ENCODE measurements around the gene IFT20.

Gene IFT20

GRCh38 chr17:28319598-28319935 is 15.7 kb downstream of the IFT20 start:
- Histone ChIP-seq H3K27ac (ENCODE audit: extremely low read depth, low read depth, low read length) (peak overlapping the region; percentile 88), H3K4me1 (ENCODE audit: control insufficient read depth, insufficient read depth, low read length) (peaks cover 11% of the 10 kb centered on the region), H3K36me3 (ENCODE audit: control insufficient read depth in 2 of 2, insufficient read depth in 1 of 2, low read length in 2 of 2) (peaks cover 3 to 12% of the 10 kb centered on the region in 2 experiments; a peak in 2 of 3 replicates), H3K9me3 (ENCODE audit: control insufficient read depth, insufficient read depth, low read depth, low read length) (no peaks in the 10 kb centered on the region), H3K4me3 (ENCODE audit: low read depth, low read length) (peak overlapping the region; percentile 69)
- TF ChIP-seq ZNF292 (tag by site-specific recombination; IDR thresholded peaks at IDR 0.05; ENCODE audit: borderline replicate concordance, low read depth) (no peak), ZNF341 (tag by site-specific recombination; IDR thresholded peaks at IDR 0.05; ENCODE audit: low read depth) (no peak), ZNF544 (tag by site-specific recombination; IDR thresholded peaks at IDR 0.05) (no peak), MZF1 (tag by site-specific recombination; IDR thresholded peaks at IDR 0.05; ENCODE audit: borderline replicate concordance) (no peak), ZNF510 (tag by site-specific recombination; IDR thresholded peaks at IDR 0.05; ENCODE audit: insufficient replicate concordance) (no peak), IKZF3 (tag by site-specific recombination; IDR thresholded peaks at IDR 0.05) (no peak), RBAK (tag by site-specific recombination; IDR thresholded peaks at IDR 0.05) (no peak), ZSCAN5A (tag by site-specific recombination; IDR thresholded peaks at IDR 0.05) (no peak), FEZF1 (tag by site-specific recombination; IDR thresholded peaks at IDR 0.05) (no peak), ZSCAN18 (tag by site-specific recombination; IDR thresholded peaks at IDR 0.05) (no peak)
- ChIA-PET CTCF (interaction anchor here (0.7 to 0.9 kb wide), 2 partner anchors 55 to 290 kb away, joined by 3 read pairs; no protein-coding TSS in a partner anchor), POLR2A (interaction anchor here (0.5 to 6.2 kb wide), 4 partner anchors 11 to 278 kb away, joined by 3 to 40 read pairs (median 6); partner anchors contain the start of genes IFT20 and TNFAIP1)

GRCh38 chr17:28318759-28319597 is 16.3 kb downstream of the IFT20 start, which contains the start of gene TMEM97:
Gene TMEM97 (plus strand): TSS chr17:28319200. CDS start chr17:28319240, 40 bp downstream.
- ChIA-PET POLR2A (interaction anchor here (0.5 to 6.2 kb wide), 6 partner anchors 10 to 278 kb away, joined by 3 to 40 read pairs (median 3); partner anchors contain the start of genes IFT20 and TNFAIP1), CTCF (interaction anchor here (0.7 to 1.8 kb wide), 3 partner anchors 55 to 289 kb away, joined by 3 to 9 read pairs (median 3); no protein-coding TSS in a partner anchor)
- H3K27ac ChIP-seq (ENCODE audit: extremely low read depth, low read depth, low read length) = peak within 1 kb of the TSS; percentile 88
- TF ChIP-seq MYNN (tag by site-specific recombination; IDR thresholded peaks at IDR 0.05; ENCODE audit: borderline replicate concordance) (0 out of 2 replicates have a peak, but pooled peaks have one; percentile 17), ZNF704 (tag by site-specific recombination; IDR thresholded peaks at IDR 0.05) (no peak), PRDM2 (tag by site-specific recombination; IDR thresholded peaks at IDR 0.05; ENCODE audit: borderline replicate concordance) (peak; percentile 71; the same call in 1 of the 2 replicates), ZNF398 (tag by site-specific recombination; IDR thresholded peaks at IDR 0.05) (0 out of 2 replicates have a peak, but pooled peaks have one; percentile 17), ZNF19 (tag by site-specific recombination; IDR thresholded peaks at IDR 0.05; ENCODE audit: low read depth) (no peak), ZNF354C (tag by site-specific recombination; IDR thresholded peaks at IDR 0.05; ENCODE audit: borderline replicate concordance, low read depth) (no peak), ZNF549 (tag by site-specific recombination; IDR thresholded peaks at IDR 0.05) (no peak), ZNF555 (tag by site-specific recombination; conservative IDR thresholded peaks at IDR 0.05) (no peak), ZSCAN18 (tag by site-specific recombination; IDR thresholded peaks at IDR 0.05) (no peak)

More at GRCh38 chr17:28318759-28319597, 16.3 kb downstream of the IFT20 start, which contains the start of gene TMEM97:
- Histone ChIP-seq H3K4me1 (ENCODE audit: control insufficient read depth, insufficient read depth, low read length) (peaks cover 10% of the 10 kb centered on the region), H3K36me3 (ENCODE audit: control insufficient read depth in 2 of 2, insufficient read depth in 1 of 2, low read length in 2 of 2) (peaks cover 3 to 12% of the 10 kb centered on the region in 2 experiments; a peak in 2 of 3 replicates), H3K9me3 (ENCODE audit: control insufficient read depth, insufficient read depth, low read depth, low read length) (no peaks in the 10 kb centered on the region), H3K4me3 (ENCODE audit: low read depth, low read length) (peak within 1 kb of the TSS; percentile 69)

All from HEK293 (cell line).